ENCODE data around the gene GPR15.
"Not testable (repeated sequence)": the region's sequence is repeated elsewhere in the genome, so short reads cannot be mapped to it uniquely, and the experiment has no call there.

Gene GPR15

GRCh38 chr3:98559769-98560168 is 28.0 kb downstream of the GPR15 start:
- DNase-seq: not testable (repeated sequence)

- no peak for DNase-seq
These were observed 29.1 kb downstream of the GPR15 start for GRCh38 chr3:98560911-98561310.

- no peak for DNase-seq
These were observed 30.1 kb downstream of the GPR15 start for GRCh38 chr3:98561727-98562521.

GRCh38 chr3:98563661-98564281 is 32.0 kb downstream of the GPR15 start:
- no peak for DNase-seq

- no peak for DNase-seq
These were observed 32.7 kb downstream of the GPR15 start for GRCh38 chr3:98564282-98565005.

GRCh38 chr3:98565237-98565643 is 33.5 kb downstream of the GPR15 start:
- DNase-seq: no peak

- DNase-seq: no peak
These were observed 34.1 kb downstream of the GPR15 start for GRCh38 chr3:98565843-98566242.

GRCh38 chr3:98567666-98568270 is 36.0 kb downstream of the GPR15 start:
- DNase-seq: no peak

- no peak for DNase-seq
These were observed 36.6 kb downstream of the GPR15 start for GRCh38 chr3:98568402-98568801.

GRCh38 chr3:98573181-98573728 is 41.5 kb downstream of the GPR15 start:
- DNase-seq: no peak

GRCh38 chr3:98574132-98574531 is 42.4 kb downstream of the GPR15 start:
- DNase-seq: no peak

GRCh38 chr3:98577178-98577895 is 45.6 kb downstream of the GPR15 start:
- no peak for DNase-seq

- DNase-seq: no peak
These were observed 48.9 kb downstream of the GPR15 start for GRCh38 chr3:98580401-98581386.

- no peak for DNase-seq
These were observed 49.7 kb downstream of the GPR15 start for GRCh38 chr3:98581474-98581873.

GRCh38 chr3:98582042-98582441 is 50.3 kb downstream of the GPR15 start:
- no peak for DNase-seq

GRCh38 chr3:98583766-98584165 is 52.0 kb downstream of the GPR15 start:
- DNase-seq: no peak

All from DMS153 (cell line).